Measurements from ENCODE around the gene C16orf92.
A peak's percentile ranks its signal among the peaks of the same experiment; 100 is the strongest.

C16orf92 gene, protein sequence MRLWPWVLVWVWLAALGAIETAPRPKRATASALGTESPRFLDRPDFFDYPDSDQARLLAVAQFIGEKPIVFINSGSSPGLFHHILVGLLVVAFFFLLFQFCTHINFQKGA

DNA sequence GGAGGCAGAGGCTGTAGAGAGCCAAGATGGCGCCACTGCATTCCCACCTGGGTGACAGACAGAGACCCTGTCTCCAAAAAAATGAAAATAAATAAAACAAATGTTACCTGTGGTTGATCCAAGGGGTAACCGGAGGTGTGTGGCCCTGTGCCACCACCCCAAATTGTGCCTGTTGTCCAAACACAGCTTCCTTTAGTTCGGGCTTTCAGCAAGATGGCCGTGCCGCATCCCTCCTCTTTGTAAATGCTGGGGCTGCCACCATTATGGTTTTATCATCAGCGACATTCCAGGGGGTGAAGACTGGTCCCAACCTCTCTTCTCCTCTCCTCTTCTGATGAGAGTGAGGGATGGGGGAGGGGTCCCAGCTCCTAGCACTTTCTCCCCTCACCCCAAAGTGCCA is at the start of gene C16orf92:
C16orf92 (plus strand) TSS at position 312 of the 400 bp plus-strand sequence. CDS start 143 bp downstream, outside the sequence.
- no peak for DNase-seq

DNA sequence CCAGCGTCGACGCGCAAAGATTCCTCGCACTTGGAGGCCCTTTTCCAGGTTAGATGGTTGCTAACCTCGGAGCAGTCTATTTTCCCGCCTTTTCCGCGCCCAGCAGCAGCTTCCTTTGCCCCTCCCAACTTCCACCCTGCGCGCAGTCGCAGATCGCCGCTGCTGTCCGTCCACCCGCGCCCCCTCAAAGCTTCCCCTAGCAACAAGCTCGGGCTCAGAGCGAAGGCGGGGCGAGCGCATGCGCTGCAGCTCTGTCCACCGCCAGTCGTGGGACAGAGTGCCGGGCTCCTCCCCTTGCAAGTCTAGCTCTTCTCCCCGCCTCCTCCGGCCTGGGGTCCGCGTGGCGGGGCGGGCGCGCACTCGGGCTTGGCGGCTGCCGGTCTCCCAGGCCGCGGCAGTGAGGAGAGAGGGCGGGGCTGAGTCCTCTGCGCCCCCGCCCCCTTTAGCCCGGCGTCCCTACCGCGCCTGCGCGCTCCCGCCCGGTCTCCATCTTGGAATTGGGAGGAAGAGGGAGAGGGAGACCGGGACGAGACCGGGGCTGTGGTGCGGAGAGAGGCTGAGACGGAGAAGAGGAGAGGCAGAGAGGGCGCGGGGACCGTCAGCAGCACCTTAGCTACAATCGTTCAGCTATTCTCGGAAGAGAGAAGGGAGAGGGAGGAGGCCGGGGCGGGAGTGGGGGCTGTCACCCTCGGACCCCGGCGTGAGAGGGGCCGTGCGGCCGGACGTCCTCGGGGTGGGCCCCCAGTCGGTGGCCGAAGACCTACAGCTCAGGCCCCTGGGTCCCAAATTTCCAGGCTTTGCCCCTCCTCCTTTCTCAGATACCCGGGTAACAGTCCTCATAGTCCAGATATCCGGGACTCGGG is 49.4 kb upstream of the C16orf92 start, which contains the start of gene TAOK2:
TAOK2 (plus strand) TSS at position 485 of the 863 bp plus-strand sequence. CDS start 3,905 bp downstream, outside the sequence.
- DNase-seq: peak; percentile 99

DNA sequence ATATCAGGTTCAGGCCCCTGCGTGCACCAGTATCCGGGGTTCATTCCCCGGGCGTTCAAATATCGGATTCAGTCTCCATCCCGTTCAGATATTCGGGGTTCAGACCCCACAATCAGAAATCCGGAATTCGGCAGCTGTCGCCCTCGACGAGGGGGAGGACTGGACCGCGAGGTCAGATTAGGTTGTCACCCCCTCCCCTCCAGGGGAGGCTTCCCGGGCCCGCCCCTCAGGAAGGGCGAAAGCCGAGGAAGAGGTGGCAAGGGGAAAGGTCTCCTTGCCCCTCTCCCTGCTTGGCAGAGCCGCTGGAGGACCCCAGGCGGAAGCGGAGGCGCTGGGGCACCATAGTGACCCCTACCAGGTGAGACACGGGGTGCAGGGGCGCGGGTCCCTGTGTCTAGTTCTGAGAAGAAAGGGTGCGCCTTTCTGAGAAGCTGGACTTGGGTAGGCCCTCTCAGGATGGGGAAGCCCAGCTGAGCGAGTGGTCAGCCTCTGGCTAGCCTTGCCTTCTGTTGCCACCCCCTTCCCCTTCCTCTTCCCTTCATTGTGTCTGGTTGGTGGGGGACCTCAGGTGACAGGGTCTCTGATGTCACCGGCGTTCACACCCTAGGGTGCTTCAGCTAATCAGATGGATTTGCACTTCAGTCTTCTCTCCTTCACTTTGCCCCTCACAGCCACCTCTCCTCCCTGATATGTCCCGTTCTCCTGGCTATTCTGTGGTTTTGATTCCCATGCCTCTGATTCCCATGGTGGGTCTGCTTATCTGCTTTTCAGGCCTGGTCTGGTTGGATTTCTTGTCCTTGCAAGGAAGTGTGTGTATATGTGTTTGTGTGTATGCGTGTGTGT is 48.5 kb upstream of the C16orf92 start:
- DNase-seq: peak; percentile 33

DNA sequence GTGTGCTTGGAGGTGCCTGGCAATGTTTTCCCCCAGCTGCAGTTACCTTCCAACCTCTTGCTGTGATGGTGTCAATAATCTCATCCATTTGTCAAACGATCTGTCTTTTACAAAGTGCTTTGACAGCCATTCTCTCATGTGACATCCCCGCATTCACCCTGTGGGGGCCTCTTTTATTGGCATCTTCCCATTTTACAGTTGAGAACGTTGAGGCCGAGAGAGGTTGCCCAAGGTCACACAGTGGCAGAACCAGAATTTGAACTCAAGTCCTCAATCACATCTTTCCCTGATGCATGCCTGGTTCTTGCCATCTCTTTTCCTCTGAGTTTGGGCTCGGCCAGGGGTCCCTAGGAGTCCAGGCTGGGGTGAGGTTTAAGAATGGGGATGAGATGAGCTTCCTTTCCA is 47.9 kb upstream of the C16orf92 start:
- no peak for DNase-seq

DNA sequence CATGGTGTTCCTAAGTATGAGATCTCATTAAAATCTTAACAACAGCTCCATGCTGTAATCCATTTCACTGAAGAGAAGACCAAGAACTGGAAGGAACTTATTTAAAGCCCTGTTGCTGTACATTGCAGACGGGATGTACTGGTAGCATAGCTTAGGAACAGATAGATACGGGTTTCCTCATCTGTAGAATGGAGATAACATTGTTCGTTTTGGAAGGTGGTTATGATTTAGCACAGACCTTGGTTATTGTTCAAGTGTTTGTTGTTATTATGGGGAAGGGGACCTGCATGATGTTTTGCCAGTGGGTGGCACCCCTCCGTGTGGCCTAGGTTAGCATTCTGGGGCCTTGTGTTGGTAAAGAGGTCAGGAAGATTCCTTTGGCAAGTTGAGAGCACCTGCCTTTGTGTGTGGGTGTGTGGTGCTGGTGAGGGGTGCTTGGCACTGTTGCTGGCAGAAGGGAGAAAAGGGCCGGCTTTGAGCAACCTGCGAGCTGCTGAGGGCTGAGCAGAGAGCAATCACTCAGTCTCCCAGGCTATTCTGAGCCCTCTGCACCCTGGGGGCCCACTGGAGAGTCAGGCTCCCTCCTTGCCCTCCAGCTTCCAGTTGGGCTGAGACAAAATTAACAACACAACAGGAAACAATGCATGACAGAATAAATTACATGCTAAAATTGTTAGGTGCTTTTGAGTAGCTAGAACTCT is 47.0 kb upstream of the C16orf92 start:
- DNase-seq: no peak

DNA sequence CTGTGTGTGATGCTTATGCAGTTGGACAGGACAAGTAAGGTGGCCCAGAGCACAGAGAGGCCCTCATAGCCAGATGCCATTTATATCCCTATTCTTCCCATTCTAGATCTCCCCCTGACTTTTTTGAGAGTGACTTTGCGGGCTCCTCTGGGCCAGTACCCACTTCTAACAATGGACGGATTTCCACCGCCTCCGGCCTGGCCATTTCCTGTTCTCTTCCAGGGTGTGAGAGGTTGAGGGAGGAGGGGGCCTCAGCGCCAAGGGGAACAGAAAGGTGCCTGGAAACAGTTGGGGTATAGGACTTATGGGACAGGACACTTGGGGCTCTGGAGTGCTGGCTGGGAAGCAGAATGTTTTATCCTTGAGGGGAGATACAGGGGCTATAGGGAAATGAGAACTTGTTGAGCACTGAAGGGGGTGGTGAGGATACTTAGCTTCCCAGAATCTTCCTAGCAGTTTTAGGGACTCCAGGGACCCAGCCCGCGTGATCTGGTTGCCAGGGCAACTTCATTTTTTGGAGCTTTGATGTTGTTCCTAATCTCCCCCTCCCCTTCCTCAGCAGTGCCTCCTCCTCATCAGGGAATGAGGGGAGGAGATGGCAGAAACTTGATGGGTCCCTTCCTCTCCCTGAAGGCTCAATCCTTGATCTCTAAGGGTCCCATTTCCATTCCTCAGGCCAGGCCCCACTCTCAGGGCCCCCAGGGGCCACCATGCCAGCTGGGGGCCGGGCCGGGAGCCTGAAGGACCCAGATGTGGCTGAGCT is 45.8 kb upstream of the C16orf92 start:
- DNase-seq: no peak

DNA sequence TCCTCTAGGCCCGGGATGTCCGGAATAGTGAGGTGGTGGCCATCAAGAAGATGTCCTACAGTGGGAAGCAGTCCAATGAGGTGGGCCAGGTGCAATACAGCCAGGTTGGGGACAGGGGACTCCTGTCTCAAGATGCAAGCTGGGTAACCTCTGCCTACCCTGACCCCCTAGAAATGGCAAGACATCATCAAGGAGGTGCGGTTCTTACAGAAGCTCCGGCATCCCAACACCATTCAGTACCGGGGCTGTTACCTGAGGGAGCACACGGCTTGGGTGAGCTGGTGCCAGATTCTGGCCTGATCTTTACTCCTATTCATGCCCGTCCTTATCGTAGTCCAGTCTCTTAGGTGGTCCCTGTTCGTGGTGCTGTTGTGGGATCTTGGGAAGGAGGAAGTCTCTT is 44.9 kb upstream of the C16orf92 start:
- DNase-seq: no peak

DNA sequence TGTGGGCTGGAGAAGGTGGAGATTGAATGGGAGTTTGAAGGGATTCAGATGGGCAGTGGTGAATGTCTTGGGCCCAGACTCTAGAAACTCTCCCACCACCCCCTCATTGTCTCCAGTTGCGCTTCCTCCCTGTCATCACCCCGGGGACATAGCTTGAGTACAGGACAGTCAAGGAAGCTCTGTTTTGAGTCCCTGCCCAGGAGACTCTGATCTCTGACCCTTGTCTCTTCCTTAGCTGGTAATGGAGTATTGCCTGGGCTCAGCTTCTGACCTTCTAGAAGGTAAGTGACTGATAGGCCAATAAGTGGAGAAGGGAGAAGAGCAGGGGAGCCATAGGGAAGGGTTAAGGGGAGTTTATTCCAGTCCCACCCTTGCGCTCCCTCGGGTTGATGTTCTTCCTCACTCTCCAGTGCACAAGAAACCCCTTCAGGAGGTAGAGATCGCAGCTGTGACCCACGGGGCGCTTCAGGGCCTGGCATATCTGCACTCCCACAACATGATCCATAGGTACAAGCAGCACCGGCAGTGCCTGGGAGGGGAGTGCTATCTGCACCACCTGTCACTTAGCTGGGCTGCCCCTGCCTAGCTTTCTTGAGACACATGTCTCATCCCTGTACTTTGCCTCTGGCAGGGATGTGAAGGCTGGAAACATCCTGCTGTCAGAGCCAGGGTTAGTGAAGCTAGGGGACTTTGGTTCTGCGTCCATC is 44.3 kb upstream of the C16orf92 start:
- DNase-seq: no peak

DNA sequence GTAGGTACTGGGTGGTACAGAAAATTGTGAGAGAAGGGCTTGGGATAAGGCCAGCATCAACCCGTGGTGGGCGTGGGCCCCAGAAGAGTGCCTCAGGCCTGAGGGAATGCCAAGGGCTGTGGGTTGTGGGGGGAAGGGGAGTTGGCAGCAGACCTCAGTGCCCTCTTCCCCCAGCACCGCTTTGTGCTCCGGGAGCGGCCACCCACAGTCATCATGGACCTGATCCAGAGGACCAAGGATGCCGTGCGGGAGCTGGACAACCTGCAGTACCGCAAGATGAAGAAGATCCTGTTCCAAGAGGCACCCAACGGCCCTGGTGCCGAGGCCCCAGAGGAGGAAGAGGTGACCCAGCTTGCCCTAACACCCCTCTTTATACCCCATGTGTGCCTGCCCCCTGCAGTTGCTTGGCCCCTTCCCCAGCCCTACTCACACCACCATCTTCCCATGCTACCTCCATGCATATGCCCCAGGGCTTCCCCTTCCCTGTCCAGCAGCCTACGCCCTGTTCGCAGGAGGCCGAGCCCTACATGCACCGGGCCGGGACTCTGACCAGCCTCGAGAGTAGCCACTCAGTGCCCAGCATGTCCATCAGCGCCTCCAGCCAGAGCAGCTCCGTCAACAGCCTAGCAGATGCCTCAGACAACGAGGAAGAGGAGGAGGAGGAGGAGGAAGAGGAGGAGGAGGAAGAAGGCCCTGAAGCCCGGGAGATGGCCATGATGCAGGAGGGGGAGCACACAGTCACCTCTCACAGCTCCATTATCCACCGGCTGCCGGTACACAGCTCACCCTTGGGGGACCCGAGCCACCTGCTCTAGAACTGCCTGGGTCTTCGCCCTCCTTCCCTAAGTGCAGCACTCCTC is 40.2 kb upstream of the C16orf92 start:
- DNase-seq: no peak

DNA sequence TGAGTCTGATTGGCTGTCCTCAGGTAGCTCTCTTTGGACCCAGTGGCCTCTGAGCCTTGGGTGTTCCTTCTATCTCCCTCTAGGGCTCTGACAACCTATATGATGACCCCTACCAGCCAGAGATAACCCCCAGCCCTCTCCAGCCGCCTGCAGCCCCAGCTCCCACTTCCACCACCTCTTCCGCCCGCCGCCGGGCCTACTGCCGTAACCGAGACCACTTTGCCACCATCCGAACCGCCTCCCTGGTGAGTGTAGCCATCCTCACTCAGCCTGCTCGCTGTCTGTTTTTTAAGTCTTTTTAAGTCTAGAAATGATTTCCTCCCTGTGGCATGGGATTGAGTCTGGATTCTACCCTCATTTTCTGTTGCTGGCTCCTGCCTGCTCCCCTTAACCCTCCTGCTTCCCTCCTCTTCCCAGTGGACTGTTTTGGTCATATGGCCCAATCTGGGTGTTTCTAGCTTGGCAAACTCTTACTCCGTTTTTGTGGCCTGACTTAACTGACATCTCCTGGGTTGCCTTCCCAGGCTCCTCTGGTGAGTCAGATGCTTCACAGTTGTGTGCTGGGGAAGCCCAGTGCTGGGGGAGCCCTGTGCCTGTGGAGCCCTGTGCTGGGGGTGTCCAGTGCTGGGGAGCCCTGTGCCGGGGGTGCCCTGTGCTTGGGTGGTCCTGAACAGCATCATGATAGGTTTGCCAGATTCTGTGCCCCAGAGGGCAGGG is 39.4 kb upstream of the C16orf92 start:
- DNase-seq: no peak

DNA sequence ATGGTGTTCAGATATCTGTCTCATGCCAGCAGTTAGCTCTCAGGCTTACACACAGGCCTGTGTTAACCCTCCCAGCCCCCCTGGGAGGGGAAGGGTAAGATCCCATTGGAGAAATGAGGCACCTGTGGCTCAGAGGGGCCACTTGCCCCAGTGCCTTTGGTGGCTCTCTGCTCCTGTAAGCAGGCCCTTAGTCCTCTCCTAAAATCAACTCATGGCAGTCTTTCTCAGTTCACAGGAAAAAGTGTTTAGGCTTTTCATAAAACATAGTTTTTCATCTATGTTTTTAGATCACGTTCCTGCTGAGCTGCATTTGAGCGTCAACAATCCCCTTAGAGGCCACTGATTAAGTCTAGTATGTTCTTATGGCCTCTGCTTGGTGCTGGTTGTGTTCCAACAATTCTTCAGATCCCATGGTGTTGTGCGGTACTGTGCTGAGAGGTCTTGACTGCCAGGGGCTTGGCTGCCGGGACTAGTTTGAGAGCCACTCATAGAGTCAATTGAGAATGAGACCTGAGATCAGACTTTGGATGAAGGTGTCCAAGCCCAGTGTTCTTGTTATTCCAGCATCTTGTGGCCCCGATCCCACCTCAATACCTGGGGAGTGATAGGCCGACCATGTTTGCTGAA is 38.7 kb upstream of the C16orf92 start:
- DNase-seq: no peak

DNA sequence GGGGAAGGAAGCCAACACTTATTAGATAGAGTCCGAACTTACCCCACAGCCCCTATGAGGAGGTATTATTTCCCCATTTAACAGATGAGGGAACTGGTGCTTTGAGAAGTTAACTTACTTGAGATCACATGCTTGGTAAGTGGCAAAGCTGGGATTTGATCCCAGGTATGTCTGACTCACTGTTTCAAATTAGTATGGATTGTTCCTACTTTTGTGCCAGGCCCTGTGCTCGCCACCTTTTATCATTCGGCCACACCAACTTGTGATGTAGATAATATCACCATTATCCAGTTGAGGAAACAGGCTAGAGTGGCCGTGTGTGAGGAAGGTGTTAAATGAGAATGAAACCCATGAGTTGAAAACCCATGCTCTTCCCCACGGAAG is 38.2 kb upstream of the C16orf92 start:
- no peak for DNase-seq

DNA sequence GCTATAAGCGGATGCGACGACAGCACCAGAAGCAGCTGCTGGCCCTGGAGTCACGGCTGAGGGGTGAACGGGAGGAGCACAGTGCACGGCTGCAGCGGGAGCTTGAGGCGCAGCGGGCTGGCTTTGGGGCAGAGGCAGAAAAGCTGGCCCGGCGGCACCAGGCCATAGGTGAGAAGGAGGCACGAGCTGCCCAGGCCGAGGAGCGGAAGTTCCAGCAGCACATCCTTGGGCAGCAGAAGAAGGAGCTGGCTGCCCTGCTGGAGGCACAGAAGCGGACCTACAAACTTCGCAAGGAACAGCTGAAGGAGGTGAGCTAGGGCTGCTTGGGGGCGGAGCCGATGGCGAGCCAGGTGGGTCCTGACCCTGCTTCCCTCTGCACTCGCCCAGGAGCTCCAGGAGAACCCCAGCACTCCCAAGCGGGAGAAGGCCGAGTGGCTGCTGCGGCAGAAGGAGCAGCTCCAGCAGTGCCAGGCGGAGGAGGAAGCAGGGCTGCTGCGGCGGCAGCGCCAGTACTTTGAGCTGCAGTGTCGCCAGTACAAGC is 37.7 kb upstream of the C16orf92 start:
- no peak for DNase-seq

DNA sequence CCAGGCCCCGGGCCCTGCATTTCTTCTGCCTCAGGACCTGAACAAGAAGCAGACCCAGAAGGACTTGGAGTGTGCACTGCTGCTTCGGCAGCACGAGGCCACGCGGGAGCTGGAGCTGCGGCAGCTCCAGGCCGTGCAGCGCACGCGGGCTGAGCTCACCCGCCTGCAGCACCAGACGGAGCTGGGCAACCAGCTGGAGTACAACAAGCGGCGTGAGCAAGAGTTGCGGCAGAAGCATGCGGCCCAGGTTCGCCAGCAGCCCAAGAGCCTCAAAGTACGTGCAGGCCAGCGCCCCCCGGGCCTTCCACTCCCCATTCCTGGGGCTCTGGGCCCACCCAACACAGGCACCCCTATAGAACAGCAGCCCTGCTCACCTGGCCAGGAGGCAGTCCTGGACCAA is 36.8 kb upstream of the C16orf92 start:
- no peak for DNase-seq

DNA sequence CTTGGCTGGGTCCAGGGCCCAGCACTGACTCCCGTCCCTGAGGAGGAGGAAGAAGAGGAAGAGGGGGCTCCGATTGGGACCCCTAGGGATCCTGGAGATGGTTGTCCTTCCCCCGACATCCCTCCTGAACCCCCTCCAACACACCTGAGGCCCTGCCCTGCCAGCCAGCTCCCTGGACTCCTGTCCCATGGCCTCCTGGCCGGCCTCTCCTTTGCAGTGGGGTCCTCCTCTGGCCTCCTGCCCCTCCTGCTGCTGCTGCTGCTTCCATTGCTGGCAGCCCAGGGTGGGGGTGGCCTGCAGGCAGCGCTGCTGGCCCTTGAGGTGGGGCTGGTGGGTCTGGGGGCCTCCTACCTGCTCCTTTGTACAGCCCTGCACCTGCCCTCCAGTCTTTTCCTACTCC is 36.1 kb upstream of the C16orf92 start:
- no peak for DNase-seq

DNA sequence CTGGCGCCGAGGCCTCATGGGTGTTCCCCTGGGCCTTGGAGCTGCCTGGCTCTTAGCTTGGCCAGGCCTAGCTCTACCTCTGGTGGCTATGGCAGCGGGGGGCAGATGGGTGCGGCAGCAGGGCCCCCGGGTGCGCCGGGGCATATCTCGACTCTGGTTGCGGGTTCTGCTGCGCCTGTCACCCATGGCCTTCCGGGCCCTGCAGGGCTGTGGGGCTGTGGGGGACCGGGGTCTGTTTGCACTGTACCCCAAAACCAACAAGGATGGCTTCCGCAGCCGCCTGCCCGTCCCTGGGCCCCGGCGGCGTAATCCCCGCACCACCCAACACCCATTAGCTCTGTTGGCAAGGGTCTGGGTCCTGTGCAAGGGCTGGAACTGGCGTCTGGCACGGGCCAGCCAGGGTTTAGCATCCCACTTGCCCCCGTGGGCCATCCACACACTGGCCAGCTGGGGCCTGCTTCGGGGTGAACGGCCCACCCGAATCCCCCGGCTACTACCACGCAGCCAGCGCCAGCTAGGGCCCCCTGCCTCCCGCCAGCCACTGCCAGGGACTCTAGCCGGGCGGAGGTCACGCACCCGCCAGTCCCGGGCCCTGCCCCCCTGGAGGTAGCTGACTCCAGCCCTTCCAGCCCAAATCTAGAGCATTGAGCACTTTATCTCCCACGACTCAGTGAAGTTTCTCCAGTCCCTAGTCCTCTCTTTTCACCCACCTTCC is 35.5 kb upstream of the C16orf92 start:
- DNase-seq: no peak

DNA sequence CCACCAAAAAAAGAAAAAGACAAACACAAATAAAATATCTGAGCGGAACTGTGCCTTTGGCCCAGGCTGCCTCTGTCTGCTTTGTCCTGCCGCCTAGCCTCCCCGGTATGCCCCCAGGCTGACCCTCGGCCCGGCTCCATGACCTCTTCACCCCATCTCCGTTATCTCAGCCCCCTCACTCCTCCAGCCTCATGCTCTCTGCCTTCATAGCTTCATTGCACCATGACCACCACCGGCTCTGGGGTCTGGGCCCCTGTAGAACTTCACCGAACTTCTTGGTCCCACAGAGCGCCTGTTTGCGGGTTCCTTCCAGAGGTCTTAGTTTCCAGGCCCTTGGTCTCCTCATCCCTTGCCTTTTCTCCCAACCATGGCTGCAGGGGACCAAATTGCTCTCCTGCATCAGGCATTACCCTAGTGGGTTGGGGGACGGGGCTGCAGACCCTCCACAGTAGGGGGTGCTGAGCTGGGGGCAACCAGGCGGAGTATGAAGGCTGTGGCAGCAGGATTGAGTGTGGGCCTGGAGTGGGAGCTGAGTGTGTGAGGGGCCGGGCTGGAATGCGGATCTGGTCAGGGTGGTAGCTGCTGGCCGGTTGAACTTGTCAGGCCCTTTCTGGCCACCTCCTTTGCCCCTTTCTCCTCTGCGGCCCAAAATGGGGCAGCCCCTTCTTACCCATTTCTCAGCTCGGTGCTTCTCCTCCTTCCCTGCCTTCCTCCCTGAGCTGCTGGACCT is 34.5 kb upstream of the C16orf92 start:
- DNase-seq: no peak
